ENCODE data around the gene NCAPH2.

The NCAPH2 gene

GRCh38 chr22:50556703-50557102, 48.7 kb downstream of the NCAPH2 start:
- no peak overlapping the region for H3K4ac ChIP-seq (ENCODE audit: low read length)
- H3K4me2 ChIP-seq (ENCODE audit: insufficient read depth, low read length, poor library complexity, severe bottlenecking): no peak overlapping the region
- H4K91ac ChIP-seq (ENCODE audit: low read depth, low read length, poor library complexity): no peak overlapping the region
- H2BK5ac ChIP-seq (ENCODE audit: low read length): no peak overlapping the region
- H3K4me1 ChIP-seq (ENCODE audit: control insufficient read depth in 2 of 2, insufficient read depth in 1 of 2, low read depth in 1 of 2, low read length in 2 of 2): no peaks in the 10 kb centered on the region
- no peak overlapping the region for H2BK15ac ChIP-seq (ENCODE audit: low read length)
- no peak overlapping the region for H2BK12ac ChIP-seq (ENCODE audit: low read length)
- H3K27me3 ChIP-seq (ENCODE audit: control insufficient read depth in 3 of 3, insufficient read depth in 3 of 3, low read depth in 1 of 3, low read length in 3 of 3): peaks cover 0 to 22% (median 0%) of the 10 kb centered on the region in 3 experiments
- no peak overlapping the region for H3K4me3 ChIP-seq (ENCODE audit: low read length in 2 of 2)
- no peak overlapping the region for H2AFZ ChIP-seq (ENCODE audit: low read length)
- H4K8ac ChIP-seq (ENCODE audit: low read depth, low read length): no peak overlapping the region
- DNase-seq (ENCODE audit: low spot score): no peak
- H2BK120ac ChIP-seq (ENCODE audit: low read depth, low read length): no peak overlapping the region
- no peaks in the 10 kb centered on the region for H3K36me3 ChIP-seq (replicated peaks in 1 of 2; ENCODE audit: control insufficient read depth in 2 of 2, insufficient read depth in 2 of 2, low read length in 2 of 2)
- H3K9me3 ChIP-seq (replicated peaks in 1 of 2; ENCODE audit: control insufficient read depth in 2 of 2, insufficient read depth in 1 of 2, low read depth in 1 of 2, low read length in 2 of 2): no peaks in the 10 kb centered on the region
- no peak overlapping the region for H3K14ac ChIP-seq (ENCODE audit: low read length)
- WGBS, 2 donors (ENCODE audit: extremely low coverage in 2 of 2, insufficient read length in 2 of 2, insufficient replicate concordance in 1 of 2): no CpG with 5 or more reads among the region's 5 CpGs
- H3K79me1 ChIP-seq (ENCODE audit: low read depth, low read length): peaks cover 1% of the 10 kb centered on the region
- no peak overlapping the region for H3K23ac ChIP-seq (ENCODE audit: low read depth, low read length, poor library complexity)
- H3K9ac ChIP-seq (ENCODE audit: low read depth, low read length, poor library complexity): no peak overlapping the region
- H3K18ac ChIP-seq (ENCODE audit: low read length): no peak overlapping the region
- H2AK5ac ChIP-seq (ENCODE audit: low read depth, low read length): no peak overlapping the region
- no peak overlapping the region for H3K27ac ChIP-seq (replicated peaks; ENCODE audit: low read length)

DNA sequence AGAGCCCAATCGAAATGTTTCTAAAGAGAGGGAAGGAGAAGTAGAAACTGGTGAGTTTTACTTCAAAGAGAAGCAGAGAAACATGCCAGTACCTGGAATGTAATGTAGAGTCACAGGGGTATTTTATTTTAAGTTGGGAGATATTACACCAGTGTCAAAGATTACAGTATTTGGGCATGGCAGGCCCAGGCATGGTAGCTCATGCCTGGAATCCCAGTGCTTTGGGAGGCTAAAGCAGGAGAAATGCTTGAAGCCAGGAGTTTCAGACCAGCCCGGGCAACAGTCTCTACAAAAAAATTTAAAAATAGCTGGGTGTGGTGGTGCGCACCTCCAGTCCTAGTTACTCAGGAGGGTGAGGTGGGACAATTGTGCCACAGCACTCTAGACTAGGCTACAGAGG, 52.0 kb downstream of the NCAPH2 start:
- H2BK15ac ChIP-seq (ENCODE audit: low read length): no peak overlapping the region
- no peak overlapping the region for H2BK5ac ChIP-seq (ENCODE audit: low read length)
- no peak overlapping the region for H4K91ac ChIP-seq (ENCODE audit: low read depth, low read length, poor library complexity)
- no peak overlapping the region for H3K4me2 ChIP-seq (ENCODE audit: insufficient read depth, low read length, poor library complexity, severe bottlenecking)
- H3K14ac ChIP-seq (ENCODE audit: low read length): no peak overlapping the region
- H3K27ac ChIP-seq (replicated peaks; ENCODE audit: low read length): no peak overlapping the region
- no peaks in the 10 kb centered on the region for H3K9me3 ChIP-seq (replicated peaks in 1 of 2; ENCODE audit: control insufficient read depth in 2 of 2, insufficient read depth in 1 of 2, low read depth in 1 of 2, low read length in 2 of 2)
- no peak overlapping the region for H4K8ac ChIP-seq (ENCODE audit: low read depth, low read length)
- H2BK12ac ChIP-seq (ENCODE audit: low read length): no peak overlapping the region
- H3K23ac ChIP-seq (ENCODE audit: low read depth, low read length, poor library complexity): no peak overlapping the region
- no peak for DNase-seq (ENCODE audit: low spot score)
- WGBS, 2 donors (ENCODE audit: extremely low coverage in 2 of 2, insufficient read length in 2 of 2, insufficient replicate concordance in 1 of 2): no CpG with 5 or more reads among the region's 3 CpGs
- peaks cover 0 to 5% of the 10 kb centered on the region in 2 donors for H3K4me1 ChIP-seq (ENCODE audit: control insufficient read depth in 2 of 2, insufficient read depth in 1 of 2, low read depth in 1 of 2, low read length in 2 of 2)
- H3K9ac ChIP-seq (ENCODE audit: low read depth, low read length, poor library complexity): no peak overlapping the region
- H3K79me1 ChIP-seq (ENCODE audit: low read depth, low read length): peaks cover 2% of the 10 kb centered on the region
- no peak overlapping the region for H2AFZ ChIP-seq (ENCODE audit: low read length)
- no peaks in the 10 kb centered on the region for H3K36me3 ChIP-seq (replicated peaks in 1 of 2; ENCODE audit: control insufficient read depth in 2 of 2, insufficient read depth in 2 of 2, low read length in 2 of 2)
- no peak overlapping the region for H3K4me3 ChIP-seq (ENCODE audit: low read length in 2 of 2)
- H3K18ac ChIP-seq (ENCODE audit: low read length): no peak overlapping the region
- no peak overlapping the region for H3K4ac ChIP-seq (ENCODE audit: low read length)
- H2BK120ac ChIP-seq (ENCODE audit: low read depth, low read length): no peak overlapping the region
- H2AK5ac ChIP-seq (ENCODE audit: low read depth, low read length): no peak overlapping the region
- peaks cover 0 to 17% (median 6%) of the 10 kb centered on the region in 3 experiments for H3K27me3 ChIP-seq (ENCODE audit: control insufficient read depth in 3 of 3, insufficient read depth in 3 of 3, low read depth in 1 of 3, low read length in 3 of 3)

GRCh38 chr22:50561401-50562358, 53.7 kb downstream of the NCAPH2 start:
- peak overlapping the region; percentile 75 for H2BK5ac ChIP-seq (ENCODE audit: low read length)
- no peak overlapping the region for H3K9ac ChIP-seq (ENCODE audit: low read depth, low read length, poor library complexity)
- H3K4me3 ChIP-seq (ENCODE audit: low read length in 2 of 2): no peak overlapping the region
- no peak overlapping the region for H3K23ac ChIP-seq (ENCODE audit: low read depth, low read length, poor library complexity)
- H3K27me3 ChIP-seq (ENCODE audit: control insufficient read depth in 3 of 3, insufficient read depth in 3 of 3, low read depth in 1 of 3, low read length in 3 of 3): peaks cover 0 to 17% (median 6%) of the 10 kb centered on the region in 3 experiments
- H3K14ac ChIP-seq (ENCODE audit: low read length): no peak overlapping the region
- H3K9me3 ChIP-seq (replicated peaks in 1 of 2; ENCODE audit: control insufficient read depth in 2 of 2, insufficient read depth in 1 of 2, low read depth in 1 of 2, low read length in 2 of 2): no peaks in the 10 kb centered on the region
- H3K4me1 ChIP-seq (ENCODE audit: control insufficient read depth in 2 of 2, insufficient read depth in 1 of 2, low read depth in 1 of 2, low read length in 2 of 2): peaks cover 0 to 5% of the 10 kb centered on the region in 2 donors
- H2BK12ac ChIP-seq (ENCODE audit: low read length): no peak overlapping the region
- peak overlapping the region; percentile 43 for H2AK5ac ChIP-seq (ENCODE audit: low read depth, low read length)
- H3K18ac ChIP-seq (ENCODE audit: low read length): peak overlapping the region; percentile 31
- H3K4me2 ChIP-seq (ENCODE audit: insufficient read depth, low read length, poor library complexity, severe bottlenecking): no peak overlapping the region
- H2BK15ac ChIP-seq (ENCODE audit: low read length): no peak overlapping the region
- no peaks in the 10 kb centered on the region for H3K36me3 ChIP-seq (replicated peaks in 1 of 2; ENCODE audit: control insufficient read depth in 2 of 2, insufficient read depth in 2 of 2, low read length in 2 of 2)
- H3K4ac ChIP-seq (ENCODE audit: low read length): no peak overlapping the region
- no CpG with 5 or more reads among the region's 34 CpGs for WGBS, 2 donors (ENCODE audit: extremely low coverage in 2 of 2, insufficient read length in 2 of 2, insufficient replicate concordance in 1 of 2)
- H4K8ac ChIP-seq (ENCODE audit: low read depth, low read length): no peak overlapping the region
- H2BK120ac ChIP-seq (ENCODE audit: low read depth, low read length): peak overlapping the region; percentile 28
- no peak for DNase-seq (ENCODE audit: low spot score)
- no peak overlapping the region for H2AFZ ChIP-seq (ENCODE audit: low read length)
- H3K27ac ChIP-seq (replicated peaks; ENCODE audit: low read length): no peak overlapping the region
- no peak overlapping the region for H4K91ac ChIP-seq (ENCODE audit: low read depth, low read length, poor library complexity)
- peaks cover 2% of the 10 kb centered on the region for H3K79me1 ChIP-seq (ENCODE audit: low read depth, low read length)

Data from neuronal stem cell (in vitro differentiated cells).